ENCODE data around the gene PRSS33. TPM values are rescaled to one million over a fixed set of nuclear protein-coding genes. Genes with fewer than 3 reads are reported as not detected.
A peak's percentile ranks its signal among the peaks of the same experiment; 100 is the strongest.

The PRSS33 gene
- total and polyA plus RNA-seq, 9 of the 15 experiments (the other 6 are each of a cell fraction or from before 2014, with no cell fraction given) = not detected

GRCh38 chr16:2774161-2774891 lies 13.0 kb downstream of the PRSS33 start:
- no peak overlapping the region for H2AFZ ChIP-seq (ENCODE audit: low read depth, low read length)
- H3K27me3 ChIP-seq (ENCODE audit: control insufficient read depth in 2 of 2, insufficient read depth in 2 of 2, low read length in 2 of 2) = no peaks in the 10 kb centered on the region
- no peaks in the 10 kb centered on the region for H3K9me1 ChIP-seq (ENCODE audit: control insufficient read depth, insufficient read depth, low read length)
- H3K4me2 ChIP-seq (ENCODE audit: insufficient read depth, low read length) = no peak overlapping the region
- ATAC-seq (no peak), DNase-seq (ENCODE audit: extremely low read depth in 1 of 4, low spot score in 3 of 4) (no peak), FAIRE-seq (no peak)
- no peak overlapping the region for H3K27ac ChIP-seq (ENCODE audit: extremely low read depth, low read depth, low read length)
- intact Hi-C loops (cut with micrococcal nuclease) (no loop called here), in situ Hi-C loops (cut with MboI) (no loop called here)
- CTCF ChIA-PET (ENCODE audit: low intra/inter-chr PET ratio) = no interaction called here
- H3K9ac ChIP-seq (ENCODE audit: insufficient read depth in 1 of 2, low read depth in 2 of 2, low read length in 2 of 2) = 0 out of 4 replicates have a peak overlapping the region, but pooled peaks of 1 of the 2 experiments have one; percentile 1
- BruUV-seq (replicated peaks) = no TSS peak
- TF ChIP-seq ELK3 (CRISPR knock-in tag; IDR thresholded peaks at IDR 0.05) (no peak), NFIC (IDR thresholded peaks at IDR 0.05) (peak; percentile 36), ELK1 (CRISPR knock-in tag; IDR thresholded peaks at IDR 0.05) (no peak)
- H3K9me3 ChIP-seq (replicated peaks; ENCODE audit: control insufficient read depth, insufficient read depth, low read depth, low read length) = no peaks in the 10 kb centered on the region
- H4K20me1 ChIP-seq (replicated peaks; ENCODE audit: control insufficient read depth, insufficient read depth, low read length) = peaks cover 15% of the 10 kb centered on the region; the same call in 1 of the 2 replicates
- WGBS (ENCODE audit: insufficient coverage, low coverage, missing lambda C conversion rate) = 74% methylated on average over 7 of the region's 7 CpGs
- POLR2A ChIA-PET = interaction anchor here (0.7 to 2.3 kb wide), 4 partner anchors 10 to 171 kb away, joined by 4 to 6 read pairs (median 5); no protein-coding TSS in a partner anchor
- H3K36me3 ChIP-seq (ENCODE audit: control insufficient read depth, insufficient read depth, low read length) = peaks cover 72% of the 10 kb centered on the region
- no peak overlapping the region for H3K4me3 ChIP-seq
- H3K4me1 ChIP-seq (replicated peaks in 1 of 2; ENCODE audit: control insufficient read depth in 2 of 2, insufficient read depth in 2 of 2, low read length in 2 of 2) = peaks cover 17 to 61% of the 10 kb centered on the region in 2 experiments; a peak in 4 of 5 replicates
- H3K79me2 ChIP-seq (ENCODE audit: control insufficient read depth, insufficient read depth, low read length) = peaks cover 42% of the 10 kb centered on the region

Measured in K562 (cell line).